COLO668 (cell line): Measurements from ENCODE around the gene PDE11A.

Experiments used
- DNase-seq: peaks from one replicate; lab custom pipeline; 2025; ENCODE audit not compliant: unreplicated experiment; lab: John Stamatoyannopoulos, UW

The PDE11A gene

DNA sequence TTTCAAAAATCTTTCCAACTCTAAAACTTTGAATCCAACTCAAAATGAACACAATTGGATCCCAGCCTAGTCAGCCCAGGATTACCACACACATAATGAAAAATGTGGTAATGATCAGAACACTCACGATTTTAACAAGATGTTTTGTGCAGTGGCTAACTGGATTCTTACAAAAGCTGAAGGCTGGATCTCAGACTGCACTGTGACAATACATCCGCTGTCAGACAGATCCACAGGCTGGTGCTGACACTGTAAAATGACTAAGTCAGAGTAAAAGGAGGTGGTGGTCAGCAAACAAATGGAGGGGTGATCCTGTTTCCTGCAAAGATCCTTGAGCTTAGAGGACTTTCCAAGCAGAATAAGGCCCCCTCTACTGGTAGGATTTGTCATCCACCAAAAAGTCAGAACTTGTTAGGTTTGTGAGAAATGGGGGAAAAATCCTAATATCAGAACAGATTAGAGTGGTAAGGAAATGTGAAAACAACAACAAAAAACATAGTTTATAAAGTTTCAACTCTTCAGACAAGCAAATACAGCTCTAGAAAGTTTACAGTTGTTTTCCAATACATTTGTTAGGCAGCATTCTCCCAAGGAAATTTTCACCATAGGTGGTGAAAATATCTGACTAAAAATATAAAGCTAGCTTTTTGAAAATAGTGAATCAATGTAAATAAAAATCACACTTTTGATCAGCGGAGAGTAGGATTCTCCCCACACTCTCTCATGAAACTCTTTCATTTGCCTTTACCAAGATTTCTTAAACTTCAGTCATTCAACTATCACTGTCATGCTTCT is 468.1 kb downstream of the PDE11A start:
- DNase-seq: peak; percentile 17

DNA sequence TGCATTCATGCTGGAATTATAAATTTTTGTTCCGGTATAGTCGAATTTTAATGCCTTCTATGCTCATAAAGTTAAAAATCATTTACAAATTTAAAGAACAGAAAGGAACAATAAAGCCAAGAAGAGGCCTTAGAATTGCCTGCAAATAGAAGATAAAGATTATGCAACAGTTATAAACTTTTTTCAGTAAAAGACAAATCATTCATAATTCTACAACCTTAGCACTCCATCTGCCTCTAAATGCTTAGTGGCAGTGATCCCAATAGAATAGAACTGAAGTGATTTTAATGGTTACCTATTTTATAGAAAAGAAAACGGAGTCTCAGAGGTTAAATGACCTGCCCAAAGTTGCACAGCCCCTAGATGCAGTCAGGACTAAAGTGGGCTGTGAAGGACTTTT is 468.8 kb downstream of the PDE11A start:
- no peak for DNase-seq

DNA sequence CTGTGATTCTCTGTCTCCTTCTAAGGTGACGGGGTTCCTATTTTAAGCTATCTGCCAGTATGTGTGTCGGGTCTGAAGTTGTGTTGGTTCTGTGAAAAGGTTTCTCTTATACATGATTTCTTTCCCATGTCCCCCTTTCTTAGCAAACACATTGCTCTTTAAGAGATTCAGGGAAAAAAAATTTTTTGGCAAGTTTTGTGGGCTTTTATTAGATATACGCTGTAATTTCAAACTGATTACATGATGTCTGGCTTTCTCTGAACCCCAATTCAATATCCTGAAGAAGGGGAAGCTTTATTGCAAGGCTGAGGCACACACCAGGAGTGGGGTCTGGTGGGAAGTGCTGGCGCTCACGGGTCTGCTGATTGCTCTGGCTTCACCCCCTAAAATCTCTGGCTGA is 469.4 kb downstream of the PDE11A start:
- no peak for DNase-seq

DNA sequence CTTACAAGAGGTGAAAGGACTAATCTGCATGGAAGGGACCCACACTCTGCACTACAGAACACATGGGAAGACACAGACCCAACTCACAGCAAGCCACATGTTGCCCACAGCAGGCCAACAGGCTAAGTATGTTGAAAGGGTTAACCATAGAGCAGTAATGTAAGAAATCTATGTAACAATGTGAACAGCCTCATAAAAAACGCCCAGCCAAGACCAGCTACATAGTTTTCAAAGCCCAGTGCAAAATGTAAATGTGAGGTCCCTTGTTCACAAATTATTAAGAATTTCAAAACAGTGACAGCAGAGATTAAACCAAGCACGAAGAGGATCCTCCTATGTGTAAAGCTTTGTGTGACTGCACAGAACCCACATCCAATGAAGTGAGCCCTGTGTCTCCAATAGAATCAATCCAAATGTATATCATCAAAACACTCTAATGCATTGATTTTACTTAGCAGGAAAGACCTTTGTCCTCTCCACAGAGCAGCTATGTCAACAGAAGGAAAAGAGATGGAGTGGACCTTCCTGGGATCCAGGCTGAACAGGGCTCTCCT is 469.9 kb downstream of the PDE11A start:
- DNase-seq: no peak

DNA sequence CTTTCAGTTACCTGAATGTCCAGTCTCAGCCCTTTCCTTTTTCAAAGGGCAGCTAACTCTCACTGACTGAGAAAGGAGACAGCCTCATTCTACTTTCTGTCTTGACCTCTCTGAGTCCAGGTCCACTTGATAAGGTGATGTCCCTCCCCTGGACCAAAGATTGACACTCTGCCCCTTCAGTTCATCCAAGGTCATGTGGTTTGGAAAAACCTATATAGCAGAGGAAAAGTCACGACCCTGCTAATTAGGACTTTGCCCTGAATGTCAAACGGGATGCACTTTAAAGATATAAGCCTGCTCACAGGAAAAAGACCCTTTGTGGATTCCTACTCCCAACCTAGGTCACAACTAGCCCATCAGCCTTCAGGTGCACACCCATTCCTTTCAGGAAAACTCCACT is 471.7 kb downstream of the PDE11A start:
- DNase-seq: no peak

DNA sequence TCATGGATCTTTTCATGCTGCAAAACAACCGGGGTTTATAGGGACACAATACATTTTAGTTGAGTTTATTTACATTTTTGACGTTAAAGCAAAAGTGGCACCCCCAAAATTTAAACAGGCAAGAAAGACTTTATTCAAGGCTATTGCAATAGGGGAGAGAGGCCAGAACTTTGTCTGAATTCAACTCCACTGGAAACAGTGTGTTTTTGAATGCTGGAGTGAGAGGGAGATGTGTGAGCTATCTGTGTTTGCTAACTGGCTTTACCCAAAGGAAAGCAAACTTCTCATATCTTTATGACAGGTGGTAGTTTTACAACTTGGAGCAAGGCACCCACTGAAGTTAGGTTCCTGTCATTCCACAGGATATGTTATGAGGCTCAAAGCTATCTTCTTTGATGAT is 472.6 kb downstream of the PDE11A start:
- DNase-seq: no peak

DNA sequence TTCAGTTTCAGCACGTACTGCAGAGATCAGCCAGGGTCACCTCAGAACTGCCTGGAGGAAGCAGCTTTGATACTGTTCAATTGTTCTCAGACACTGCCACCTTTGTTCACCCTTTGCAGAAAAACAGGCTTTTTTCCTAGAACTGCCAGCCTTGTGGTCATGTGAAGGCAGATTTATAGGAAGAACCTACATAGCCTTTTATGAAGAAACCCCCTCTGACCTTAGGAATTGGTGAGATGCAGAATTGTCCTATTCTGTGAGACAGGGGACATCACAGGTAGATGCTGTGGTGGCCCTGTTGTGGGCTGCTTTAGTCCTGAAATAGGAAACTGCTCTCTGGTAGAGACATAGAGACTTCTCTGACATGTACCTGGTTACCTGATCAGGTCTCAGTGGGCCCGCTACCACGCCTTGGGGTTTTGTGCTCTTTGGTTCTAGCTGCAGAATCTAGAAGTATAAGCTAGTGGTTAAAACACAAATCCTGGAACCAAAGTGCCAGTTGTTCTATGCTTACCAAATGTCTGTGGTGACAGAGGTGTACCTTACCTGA is 473.4 kb downstream of the PDE11A start:
- no peak for DNase-seq

DNA sequence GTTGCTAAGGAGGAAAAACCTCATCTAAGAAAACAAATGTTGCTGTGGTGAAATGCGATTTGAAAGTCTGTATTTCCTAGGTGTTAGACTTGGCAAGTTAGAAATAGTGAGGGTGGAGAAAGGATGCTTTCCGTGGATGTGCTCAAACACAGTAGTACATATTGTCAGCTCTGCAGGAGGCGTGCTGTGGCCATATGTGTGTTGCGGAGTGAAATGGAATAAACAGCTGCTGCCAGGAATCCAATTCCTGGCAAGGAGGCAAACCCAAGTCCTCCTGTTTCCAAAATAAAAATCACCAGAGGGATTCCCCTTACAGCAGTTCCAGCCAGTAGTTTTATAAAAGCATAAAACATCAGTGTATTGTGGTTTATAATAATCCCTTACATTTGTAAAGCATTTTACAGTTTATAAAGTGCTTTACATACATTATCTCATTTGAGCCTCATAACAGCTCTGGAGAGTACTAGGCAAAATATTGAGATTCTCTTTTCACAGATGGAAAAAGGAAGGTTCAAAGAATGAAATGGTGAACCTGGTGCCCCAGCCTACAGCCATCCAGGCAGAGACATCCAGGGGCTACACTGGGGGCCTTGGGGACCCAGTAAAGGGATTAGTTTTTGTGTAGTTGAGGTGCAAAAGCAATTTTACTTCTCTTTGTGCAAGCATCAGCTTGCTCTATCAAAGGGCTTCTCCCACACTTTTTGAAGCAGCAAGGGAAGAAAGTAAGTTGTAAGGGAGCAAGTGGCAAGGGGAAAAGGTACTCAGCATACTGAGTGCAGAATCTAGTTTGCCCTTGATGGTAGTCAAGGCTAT is 474.0 kb downstream of the PDE11A start:
- no peak for DNase-seq

DNA sequence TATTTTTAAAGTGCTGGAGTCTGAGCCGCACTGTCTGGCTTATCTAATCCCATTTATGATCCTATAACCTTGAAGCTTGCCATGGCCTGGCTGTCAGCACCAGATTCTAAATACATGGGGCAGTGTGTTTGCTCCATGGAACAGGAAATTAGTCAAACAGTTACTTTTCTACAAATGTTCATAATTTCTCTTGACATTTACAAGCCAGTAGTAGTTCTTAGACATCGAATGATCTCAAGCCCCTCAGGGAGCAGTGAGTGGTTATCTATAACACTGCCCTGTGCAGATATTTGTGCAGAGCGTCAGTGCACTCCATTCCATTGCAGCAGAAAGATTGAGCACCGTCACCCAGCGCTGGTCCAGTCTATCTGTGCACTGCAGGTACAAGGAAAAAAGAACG is 474.8 kb downstream of the PDE11A start:
- no peak for DNase-seq

DNA sequence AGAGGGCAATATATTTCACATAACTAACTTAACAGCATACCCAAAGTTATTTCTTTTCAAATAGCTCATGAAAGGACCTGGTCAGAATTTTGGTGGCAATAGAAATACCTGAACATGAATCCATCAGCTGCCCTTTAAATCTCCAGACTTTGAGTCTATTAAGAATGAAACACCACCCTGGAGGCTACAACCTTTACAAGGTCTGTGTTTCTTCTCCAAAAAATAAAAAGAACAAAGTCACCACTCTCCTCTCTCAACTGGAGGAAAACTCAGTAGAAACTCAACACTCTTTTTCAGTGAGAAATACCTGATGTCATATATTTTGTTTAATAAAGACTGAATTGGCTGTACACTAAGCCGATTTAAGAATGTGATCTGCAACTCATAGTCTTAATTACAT is 475.7 kb downstream of the PDE11A start:
- no peak for DNase-seq

DNA sequence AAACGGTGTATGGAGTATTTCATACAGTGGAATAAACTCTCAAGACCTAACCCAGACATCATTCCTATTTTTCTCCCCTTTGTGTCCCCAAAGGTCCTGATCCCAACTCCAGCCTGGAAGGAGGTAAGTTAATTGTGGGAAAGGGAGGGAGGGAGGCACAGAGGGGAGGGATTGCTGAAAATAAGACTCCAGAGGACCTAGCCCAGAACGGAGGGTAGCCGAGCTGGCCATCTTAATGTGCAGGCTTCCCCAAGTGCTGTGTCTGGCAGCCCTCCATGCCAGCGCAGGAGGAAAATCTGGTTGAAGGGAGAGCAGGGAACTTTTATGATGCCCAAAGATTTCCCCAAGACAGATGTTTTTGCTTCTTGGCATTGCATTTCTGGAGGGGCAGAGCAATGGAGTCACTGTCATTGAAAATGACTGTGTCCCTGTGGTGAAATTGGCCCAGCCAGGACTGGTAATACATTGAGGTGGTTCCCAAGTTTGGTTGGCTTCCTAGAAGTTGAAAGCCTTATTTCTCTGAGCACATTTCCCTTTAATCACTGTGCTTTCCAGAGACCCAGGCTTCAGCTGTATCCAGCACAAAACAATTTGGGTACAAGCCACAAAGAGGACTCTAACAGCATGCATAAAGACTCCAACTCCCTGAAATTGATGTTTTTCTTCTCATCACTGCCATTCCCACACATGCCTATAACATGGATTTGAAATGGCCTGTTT is 477.3 kb downstream of the PDE11A start:
- DNase-seq: no peak

DNA sequence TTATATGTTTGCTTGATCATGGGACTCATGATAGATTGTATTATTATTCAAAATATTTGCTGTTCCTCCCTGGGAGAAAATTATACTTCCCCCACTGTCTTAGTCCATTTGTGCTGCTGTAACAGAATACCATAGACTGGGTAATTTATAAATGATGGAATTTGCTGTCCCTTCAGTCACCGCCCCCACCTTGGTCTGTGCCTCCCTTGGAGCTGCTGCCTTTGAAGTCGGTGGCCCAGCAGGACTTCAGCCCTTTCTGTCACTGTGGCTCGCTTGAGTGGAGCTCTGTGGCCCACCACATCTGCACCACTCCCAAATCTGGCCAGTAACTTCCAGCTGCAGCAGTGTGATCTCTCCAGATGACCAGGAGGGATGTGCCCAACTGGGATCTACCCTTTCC is 479.2 kb downstream of the PDE11A start:
- DNase-seq: no peak

DNA sequence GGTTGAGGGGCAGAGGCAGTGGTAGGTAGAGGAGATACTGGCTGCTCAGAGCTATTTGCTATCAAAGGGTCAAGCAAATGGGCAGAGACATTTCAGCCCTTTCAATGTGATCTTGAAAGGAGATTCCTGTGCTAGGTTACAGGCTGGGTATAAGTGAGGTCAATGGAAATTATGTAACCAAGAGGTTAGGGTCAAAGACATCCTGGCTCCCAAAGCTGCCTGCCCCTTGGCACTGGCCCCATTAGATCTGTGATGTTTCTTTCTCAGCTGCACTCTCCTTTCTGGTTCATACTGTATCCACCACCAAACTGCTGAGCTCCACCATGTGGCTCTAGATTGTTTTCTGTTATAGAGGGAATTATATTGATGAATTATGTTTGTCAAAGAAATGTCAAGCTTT is 479.6 kb downstream of the PDE11A start:
- DNase-seq: no peak

DNA sequence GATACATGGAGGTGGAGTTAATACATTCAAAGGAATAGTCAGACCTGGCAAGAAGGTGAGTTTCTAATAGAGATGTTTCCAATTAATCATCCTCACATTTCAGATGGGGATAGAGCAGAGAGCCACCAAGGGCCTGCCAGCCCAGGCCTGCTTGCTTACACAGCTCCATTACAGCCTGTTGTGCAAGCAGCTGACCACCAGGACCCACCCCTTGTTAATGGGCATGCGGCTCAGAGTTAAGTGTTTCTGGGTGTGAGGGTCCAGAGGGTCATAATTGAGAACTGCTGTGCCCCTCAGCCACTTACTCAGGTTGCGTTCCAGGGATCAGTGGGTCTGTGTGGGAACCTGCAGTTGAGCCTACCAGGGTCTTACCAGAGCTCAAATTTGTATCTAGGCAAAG is 480.2 kb downstream of the PDE11A start:
- DNase-seq: no peak

DNA sequence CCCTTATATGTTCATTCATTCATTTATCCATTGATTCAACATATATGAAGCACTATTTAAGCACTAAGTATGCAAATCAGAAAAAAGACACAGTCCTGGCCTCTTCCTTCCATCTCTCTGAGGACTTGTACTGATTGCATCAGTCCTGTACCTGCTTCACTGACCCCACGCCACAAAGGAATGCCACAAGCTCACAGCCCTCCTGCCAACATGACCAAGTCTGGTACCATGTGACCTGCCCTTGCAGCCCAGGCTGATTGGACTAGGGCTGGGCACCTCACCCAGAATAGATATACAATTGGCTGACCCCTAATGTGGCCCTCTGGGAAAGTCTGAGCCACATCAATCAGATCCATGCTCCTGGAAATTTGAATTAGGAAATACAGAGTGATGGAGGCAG is 483.4 kb downstream of the PDE11A start:
- no peak for DNase-seq

DNA sequence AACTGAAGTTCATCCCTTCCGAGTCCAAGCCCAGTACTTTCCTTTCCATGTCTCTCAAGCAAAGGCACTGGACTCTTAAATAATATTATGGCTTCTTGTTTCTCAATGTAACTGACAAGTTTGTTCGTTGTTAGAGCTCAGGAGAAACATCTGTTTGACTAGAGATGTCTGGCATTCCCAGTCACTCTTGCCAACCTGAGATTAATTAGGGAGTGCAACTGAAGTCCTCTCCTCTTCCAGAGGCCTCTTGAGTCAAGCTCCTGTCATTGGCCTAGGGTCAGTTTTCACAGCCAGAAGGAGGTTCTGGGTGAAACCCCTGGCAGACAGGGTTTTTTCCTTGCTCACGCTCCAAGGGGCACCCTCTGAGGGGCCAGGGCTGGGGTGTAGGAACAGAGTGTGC is 483.9 kb downstream of the PDE11A start:
- no peak for DNase-seq

DNA sequence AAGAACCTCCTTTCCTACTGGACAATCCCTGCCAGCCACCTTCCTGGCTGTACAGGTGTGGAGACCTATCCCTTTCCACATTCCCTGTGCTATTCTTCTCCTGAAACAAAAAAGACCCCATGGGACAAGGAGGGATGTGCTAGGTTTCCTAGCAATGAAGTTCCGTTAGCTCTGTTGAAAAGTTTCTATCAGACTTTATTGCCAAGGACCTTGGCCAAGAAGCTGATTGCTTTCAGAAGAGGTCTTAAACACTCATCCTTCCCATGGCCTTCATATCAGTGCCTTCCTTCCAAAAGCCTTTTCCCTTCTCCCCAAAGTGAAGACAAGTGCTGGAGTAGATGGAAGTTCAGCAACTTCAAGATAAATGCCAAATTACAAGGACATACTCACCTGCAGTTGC is 485.2 kb downstream of the PDE11A start:
- no peak for DNase-seq

DNA sequence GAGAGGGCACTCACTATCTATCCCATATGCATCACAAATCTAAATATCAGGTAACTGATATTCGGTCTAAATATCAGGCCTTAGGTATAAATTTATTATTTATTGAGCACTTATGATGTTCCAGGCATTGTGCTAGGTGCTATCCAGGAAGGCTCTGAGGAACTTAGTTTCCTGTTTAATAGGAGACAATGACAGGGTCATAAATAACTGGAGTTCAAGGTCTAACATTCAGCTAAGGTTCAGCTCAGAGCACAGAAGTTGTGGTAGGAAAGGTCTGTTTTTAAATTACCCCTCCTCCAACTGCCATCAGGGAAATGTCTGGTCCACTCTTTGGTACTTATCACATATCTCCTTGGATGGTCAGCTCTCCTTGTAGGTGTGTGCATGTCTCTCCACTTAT is 486.4 kb downstream of the PDE11A start:
- no peak for DNase-seq

DNA sequence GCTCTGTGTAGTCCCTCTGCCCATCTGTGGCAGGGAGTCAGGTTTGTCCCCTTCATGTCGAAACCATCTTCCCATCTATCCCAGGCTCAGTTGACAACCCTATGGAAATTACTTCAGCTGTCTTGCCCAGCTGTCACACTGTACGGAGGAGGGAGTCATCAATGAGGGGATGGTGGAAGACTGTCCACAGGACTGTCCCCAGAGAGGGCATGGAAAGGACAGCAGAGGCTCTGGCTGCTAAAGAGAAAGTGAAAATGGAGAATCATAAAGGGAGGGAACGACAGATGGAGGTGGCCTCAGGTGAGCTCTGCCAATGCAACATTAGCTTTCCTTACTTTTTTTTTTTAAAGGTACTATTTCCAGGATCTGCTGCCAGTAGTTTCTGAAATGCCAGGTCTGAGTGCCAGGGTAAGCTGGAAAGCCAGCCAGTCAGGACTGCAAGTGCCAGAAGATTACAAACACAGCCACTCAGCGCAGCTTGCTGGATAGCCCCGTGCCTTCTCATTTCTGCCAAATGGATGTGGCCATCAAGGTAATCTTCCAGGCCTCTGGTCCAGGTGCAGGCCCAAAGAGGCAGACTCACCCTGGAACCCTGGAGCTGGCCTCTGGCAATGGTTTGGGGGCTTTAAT is 487.2 kb downstream of the PDE11A start:
- DNase-seq: no peak

DNA sequence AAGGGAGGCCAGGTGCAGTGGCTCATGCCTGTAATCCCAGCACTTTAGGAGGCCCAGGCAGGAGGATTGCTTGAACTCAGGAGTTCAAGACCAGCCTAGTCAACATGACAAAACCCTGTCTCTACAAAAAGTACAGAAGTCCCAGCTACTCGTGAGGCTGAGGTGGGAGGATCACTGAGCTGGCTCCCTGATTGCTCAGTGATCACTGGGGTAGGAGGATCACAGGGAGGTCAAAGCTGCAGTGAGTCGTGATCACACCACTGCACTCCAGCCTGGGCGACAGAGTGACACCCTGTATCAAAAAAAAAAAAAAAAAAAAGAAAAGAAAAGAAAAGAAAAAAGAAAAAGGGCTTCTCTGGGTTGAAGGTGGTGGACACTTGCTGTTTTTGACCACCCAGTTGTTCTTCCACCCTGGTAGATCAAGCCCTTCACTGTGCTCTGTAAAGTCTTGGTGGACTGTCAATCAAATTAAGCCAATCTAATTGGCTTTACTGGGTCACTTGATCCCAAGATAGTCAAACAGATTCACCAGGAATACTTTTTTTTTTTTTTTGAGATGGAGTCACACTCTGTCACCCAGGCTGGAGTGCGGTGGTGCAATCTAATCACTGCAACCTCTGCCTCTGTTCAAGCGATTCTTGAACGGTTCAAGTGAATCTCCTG is 488.4 kb downstream of the PDE11A start:
- no peak for DNase-seq
